DMS 273 treated with DMSO at 0.1 percent for 48 hours (cell line): ENCODE results near the gene AHDC1.
"Not testable (repeated sequence)": the region's sequence is repeated elsewhere in the genome, so short reads cannot be mapped to it uniquely, and the experiment has no call there.

Experiments used
- DNase-seq: peaks from one replicate; lab custom pipeline; 2025; lab: John Stamatoyannopoulos, UW

The AHDC1 gene

DNA sequence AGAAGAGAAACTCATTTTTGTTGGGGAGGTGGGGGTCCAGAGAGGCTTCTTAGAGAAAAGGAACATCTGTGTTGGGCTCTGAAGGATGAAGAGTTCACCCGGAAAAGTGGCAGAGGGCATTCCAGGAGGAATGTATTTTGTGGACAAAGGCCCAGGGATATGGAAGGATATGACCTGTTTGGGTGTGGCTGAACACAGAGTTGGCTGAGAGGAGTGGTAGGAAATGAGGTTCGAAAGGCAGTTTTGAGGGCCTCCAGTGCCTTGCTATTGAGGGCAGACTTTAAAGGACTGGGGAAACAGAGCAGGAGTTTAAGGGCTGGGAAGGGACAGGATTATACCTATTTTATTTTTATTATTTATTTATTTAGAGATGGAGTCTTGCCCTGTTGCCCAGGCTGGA, 86.6 kb downstream of the AHDC1 start:
- DNase-seq = no peak

DNA sequence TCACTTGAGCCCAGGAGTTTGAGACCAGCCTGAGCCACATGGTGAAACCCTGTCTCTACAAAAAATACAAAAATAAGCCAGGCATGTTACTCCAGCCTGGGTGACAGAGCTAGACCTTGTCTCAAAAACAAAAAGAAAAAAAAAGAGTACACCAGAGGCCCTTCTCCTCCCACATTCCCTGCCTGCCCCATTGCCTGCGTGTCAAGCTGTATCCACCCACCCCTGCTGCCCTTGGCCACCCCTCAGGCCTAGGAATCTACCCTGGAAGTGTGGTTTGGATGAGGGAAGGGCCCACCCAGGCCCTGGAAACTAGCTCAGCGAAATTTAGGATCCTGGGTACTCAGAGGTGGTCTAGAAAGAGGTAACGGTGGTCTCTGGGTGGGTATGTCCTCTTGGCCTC, 88.3 kb downstream of the AHDC1 start:
- no peak for DNase-seq

DNA sequence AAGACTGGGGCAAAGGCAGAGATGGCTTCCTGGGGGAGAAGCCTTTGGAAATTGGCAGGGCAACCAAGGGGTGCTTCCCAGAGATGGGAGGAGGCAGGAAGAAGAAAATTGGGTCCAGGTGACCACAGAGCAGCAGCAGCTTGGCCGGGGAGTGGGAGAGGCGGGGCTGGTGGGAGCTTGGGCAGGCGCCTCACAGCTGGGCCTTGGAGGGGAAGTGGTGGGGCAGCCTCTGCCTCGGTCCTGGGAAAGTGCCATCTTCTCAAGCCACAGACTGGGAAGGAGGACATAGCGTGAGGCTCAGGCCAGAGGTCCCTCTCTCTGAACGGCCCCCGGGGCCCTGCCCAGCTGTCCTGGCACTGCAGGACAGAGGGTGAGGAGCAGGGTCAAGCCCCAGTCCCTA, 90.0 kb downstream of the AHDC1 start:
- no peak for DNase-seq

DNA sequence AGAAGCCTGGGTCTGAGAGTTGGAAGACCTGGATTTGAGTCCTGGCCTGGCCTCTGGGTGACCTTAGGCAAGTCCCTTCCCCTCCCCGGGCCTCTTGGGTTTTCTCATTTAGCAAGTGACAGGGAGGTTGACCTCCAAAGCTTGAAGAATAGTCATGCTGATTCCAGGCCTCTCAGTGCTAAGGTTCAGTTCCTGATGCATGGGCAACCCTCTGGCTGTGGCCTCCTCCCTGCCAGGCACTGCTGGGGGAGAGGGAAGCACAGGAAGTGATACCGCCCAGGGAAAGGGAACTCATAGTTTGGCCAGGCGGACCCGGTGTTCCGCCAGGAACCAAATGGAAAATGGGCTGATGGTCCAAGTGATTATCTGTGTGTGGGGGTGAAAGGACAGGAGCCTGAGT, 90.4 kb downstream of the AHDC1 start:
- no peak for DNase-seq

DNA sequence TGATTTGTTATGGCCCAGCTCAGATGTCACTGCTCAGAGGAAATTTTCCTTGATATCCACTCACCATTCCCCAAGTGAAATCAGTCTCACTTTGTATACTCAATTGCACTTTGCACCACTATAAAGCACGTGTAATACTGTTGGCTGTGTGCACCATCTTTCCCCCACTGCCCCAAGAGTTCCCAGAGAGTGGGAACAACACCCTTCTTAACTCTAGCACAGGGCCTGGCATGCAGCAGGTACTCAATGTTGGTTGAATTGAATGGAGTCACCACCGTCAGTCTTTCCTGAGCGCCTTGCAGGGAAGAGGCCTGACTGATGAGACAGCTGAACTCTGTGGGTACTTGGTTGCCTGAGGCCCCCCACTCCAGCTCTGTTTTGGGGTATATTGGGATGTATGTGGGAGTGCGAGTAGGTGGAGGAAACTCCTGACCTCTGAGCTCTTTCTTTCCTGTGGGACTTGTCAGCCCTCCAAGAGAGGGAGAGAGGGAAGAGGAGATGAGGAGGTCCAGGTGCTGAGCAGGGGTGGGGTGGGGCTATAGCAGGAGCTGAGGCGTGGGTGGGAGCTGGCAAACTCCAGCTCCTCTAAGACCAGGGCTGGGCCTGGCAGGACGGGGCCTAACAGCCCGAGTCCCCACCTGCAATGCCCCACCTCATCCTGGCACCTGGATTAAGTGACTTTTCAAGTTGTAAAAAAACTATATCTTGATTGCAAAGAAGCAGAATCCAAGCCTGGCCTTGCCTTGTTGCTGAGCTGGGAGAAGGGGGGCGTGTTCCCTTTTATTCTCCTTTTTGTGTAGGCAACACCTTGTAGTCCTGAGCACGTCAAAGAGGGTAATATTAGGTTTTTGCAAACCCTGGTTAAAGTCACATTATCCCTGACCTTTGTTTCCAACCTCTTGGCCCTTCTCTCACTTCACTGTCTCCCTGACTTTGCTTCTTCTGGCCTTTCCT, 94.5 kb downstream of the AHDC1 start:
- DNase-seq = no peak

DNA sequence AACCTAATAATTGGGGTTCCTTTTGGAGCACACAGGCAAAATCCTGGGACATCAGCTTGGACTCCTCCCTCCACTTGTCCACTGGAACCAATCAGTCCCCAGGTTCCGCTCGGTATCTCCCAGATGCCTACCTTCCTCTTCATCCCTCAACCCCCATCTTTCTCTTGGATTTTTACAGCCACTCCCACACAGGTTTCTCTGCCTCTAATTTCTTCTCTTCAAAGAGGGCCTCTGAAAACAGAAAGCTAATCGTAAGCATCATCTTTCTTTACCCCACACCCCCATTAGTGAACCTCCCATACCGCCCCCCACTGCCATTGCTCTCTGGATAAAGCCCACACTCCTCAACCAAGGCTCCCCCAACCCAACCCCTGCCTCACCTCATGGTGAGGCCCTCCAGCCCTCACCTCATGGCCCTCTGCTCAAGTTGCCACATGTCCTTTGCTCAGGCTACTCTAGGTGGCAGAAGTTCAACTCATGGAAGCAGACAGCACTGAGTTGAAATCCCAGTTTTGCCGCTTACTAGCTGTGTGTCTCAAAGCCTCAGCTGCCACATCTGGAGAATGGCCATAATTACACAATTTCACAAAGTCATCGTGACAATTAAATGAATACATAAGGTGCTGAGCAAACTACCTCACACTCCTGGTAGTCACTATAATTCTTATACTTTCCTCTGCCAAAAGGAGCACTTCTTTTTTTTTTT, 95.8 kb downstream of the AHDC1 start:
- DNase-seq = no peak

DNA sequence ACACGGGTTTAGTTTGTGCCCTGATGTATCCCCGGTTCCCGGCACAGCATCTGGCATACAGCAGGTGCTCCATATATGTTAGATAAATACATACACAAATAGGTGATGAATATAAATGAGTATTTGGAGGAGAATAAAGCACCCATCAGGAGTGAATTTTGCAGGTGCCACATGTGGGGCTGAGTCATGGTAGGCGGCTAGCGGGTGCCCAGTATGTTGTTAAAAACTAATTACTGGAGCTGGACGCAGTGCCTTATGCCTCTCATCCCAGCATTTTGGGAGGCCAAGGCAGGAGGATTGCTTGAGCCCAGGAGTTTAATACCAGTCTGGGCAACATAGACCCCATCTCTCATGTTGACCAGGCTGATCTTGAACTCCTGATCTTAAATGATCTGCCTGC, 97.2 kb downstream of the AHDC1 start:
- no peak for DNase-seq

DNA sequence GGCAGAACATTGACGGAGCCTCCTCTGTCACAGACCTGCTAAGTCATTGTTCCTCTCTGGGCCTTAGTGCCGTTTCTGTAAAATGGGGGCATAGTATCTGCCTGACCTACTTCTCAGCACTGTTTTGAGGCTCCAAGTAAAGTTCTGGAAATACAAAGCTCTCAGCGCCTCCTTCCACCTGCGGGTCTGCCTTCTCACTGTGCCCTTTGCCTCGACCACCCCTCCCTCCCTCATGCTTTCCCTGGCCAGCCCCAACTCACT, 98.6 kb downstream of the AHDC1 start:
- no peak for DNase-seq

DNA sequence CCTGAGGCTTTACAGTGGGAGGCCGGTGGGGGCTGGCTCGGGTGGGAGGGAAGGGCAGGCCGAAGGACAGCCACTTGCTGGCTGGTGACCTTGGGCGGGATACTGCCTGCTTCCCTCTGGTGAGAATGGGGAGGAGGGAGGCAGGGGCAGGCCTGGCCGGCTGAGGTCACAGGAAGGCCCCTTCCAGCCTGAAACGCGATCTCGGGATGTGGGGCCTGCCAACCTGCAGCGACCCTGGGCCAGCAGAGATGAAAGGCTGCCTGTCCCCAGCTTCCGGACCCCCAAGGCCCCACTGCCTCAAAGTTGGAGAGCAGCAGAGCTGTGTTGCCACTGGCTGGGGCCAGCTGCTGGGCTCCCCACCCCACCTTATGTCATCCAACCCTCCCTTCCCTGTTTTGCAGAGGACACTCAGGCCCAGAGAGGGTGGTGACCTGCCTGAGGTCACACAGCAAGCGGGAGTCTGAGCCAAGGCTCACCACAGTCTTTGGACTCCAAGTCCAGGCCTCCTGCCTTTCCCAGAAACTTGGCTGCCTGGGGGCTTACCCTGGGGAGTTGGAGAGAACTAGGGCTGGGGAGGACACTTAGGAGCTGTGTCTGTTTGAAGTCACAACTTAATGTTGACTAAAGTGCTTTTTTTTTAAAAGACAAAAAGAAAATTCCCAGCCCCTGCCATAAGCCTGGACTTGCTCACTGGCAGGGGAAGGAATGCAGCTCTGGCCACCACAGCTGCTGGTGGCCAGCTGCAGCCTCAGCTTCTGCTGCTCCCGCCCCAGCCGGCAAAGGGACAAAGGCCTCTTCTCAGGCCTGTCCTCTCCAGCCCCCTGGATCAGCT, 99.1 kb downstream of the AHDC1 start:
- DNase-seq = no peak

DNA sequence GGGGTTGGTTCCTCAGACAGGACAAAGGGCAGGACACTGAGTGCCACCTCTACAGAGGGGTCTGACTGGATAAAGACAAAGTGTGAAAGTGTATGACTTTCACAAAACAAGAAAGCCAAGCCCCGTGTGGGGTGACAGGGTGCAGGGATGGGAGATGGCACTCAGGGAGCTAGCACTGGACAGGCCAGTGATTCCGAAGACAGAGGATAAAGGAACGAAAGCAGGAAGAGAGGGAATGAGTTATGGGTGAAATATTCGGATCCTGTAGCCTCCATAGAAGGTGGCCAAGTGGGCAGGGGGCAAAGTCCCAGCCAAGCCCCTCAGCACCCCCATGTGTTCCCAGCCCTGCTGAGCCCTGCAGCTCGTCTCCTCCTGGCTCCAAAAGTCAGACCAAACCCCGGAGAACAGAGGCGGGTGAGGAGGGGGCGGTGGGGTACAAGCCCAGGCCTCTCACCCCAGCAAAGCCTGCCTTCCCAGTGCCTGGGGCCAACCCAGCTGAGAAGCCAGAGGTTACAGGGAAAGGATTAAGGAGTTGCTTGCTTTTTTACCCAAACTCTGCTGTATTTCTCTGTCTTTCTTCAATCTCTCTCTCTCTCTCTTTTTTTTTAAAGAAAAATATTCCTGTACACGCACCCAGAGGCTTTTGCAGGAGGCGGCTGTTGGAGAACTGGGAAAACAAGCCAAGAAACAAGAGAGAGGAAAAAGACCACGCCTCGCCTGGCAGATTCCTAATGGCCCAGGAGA, 99.9 kb downstream of the AHDC1 start:
- no peak for DNase-seq

DNA sequence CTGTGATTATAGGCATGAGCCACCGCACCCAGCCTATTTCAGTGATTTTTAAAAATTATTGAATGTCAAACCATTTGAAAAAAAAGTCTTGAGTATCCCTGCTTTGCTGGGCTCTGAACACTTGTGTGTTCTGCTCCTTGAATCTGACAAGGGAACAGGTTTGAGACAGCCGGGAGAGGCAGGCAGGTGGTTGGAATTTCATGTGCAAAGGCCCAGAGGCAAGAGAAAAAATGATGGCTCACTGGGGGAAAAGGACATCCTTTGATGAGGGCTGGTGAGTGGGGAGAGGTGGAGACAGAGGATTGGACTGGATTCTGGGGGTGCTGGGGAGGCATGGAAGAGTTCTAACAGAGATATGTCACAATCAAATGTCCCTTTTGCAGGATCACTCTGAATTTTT, 100.9 kb downstream of the AHDC1 start:
- DNase-seq = no peak

DNA sequence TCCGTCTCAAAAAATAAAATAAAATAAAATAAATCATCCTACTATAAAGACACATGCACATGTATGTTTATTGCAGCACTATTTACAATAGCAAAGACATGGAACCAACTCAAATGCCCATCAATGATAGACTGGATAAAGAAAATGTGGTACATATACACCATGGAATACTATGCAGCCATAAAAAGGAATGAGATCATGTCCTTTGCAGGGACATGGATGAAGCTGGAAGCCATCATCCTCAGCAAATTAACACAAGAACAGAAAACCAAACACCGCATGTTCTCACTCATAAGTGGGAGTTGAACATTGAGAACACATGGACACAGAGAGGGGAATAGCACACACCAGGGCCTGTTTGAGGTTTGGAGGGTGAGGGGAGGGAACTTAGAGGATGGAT, 102.8 kb downstream of the AHDC1 start:
- DNase-seq = not testable (repeated sequence)

DNA sequence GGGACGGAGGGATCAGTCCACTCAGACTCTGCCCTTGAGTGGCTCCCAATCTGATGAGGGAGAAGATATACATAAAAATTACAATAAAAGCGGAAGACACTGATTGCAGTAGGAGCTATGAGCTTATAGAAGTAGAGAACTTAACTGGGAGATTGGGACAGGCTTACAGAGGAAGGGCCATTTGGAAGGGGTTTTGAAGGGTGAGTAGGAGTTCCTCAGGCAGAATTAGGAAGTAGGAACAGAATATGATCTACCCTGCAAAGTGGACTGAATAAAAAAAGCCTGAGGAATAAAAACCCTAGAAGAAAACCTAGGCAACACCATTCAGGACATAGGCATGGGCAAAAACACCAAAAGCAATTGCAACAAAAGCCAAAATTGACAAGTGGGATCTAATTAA, 104.8 kb downstream of the AHDC1 start:
- DNase-seq = no peak

DNA sequence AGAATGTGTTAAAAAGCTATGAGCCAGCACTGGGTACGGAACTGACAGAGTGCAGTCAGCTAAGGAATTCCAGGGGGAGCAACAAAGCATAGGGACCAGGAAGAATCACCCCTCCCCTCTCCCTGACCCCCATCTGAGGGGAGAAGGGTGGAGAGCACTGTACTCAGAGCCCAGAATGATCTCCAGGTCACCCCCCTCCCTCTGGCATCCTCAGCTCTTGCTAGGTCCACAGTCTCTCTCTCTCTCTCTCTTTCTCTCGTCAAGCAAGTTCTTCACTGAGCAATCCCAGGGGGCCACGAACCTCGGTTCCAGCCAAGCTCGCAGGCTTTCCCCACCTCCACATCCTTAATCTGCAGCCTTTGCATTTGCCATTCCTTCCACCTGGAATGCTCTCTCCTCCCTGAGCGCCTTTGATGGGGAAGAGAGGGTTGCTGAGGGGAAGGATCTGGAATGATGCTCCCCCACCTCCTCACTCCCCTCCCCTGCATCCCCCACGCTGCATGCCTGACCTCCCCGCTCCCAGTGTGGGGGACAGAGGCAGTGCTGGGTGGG, 107.3 kb downstream of the AHDC1 start:
- DNase-seq = no peak

DNA sequence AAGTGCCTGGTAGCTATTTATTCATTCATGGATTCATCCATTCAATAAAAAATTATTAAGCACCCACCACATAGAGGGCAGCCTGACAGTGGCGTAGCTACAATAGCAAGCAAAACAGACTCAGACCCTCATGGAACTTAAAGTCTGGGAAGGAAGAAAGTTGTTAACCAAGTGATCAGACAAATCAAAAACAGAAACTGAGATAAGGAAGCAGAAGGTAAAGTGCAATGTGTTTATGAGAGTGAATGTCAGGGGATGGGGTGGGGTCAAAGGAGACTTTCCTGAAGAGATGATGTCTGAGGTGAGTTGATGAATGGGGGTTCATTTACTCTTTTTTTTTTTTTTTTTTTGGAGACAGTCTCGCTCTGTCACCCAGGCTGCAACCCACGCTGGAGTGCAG, 111.1 kb downstream of the AHDC1 start:
- DNase-seq = no peak

DNA sequence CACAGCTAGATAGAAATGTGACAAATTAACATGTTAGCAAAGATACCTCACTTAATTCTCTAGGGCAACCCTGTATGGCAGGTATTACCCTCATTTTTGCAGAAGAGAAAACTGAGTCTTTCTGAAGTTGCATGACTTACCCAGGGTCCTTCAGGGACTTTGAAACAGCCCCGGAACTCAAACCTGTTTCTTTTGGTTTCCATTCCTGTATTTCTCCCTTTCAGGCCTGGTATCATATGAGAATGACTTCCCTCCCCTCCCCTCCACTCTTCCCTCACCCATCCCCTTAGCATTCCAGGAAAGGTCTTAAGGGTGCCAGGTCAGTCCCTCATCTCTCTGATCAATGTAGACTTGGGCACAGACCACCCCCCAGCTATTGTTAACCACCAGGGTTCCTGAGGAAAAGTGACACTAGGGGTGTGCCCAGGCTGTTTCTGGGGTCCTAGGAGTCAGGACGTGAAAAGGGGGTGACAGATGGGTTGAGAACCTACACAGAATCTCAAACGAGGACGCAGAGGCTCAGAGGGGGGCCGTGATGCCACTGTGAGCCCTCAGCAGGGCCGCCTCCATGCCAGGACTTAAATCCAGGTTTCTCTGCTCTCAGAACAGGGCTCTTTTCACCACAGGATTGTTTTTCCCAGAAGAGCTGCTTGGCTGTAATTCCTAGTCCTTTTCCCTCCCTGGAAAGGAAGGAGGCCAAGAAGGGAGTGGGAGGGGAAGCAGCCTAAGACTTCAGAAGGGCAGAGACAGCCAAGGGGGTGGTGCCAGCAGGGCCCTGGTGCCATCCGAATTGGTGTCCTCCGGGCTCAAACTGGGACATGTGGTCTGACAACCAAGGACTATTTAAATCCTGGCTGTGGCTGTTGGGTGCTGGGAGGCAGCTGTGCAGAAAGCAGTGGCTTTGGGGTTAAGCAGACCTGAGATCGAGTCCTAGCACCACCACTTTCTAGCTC, 111.9 kb downstream of the AHDC1 start:
- DNase-seq = peak; percentile 31

DNA sequence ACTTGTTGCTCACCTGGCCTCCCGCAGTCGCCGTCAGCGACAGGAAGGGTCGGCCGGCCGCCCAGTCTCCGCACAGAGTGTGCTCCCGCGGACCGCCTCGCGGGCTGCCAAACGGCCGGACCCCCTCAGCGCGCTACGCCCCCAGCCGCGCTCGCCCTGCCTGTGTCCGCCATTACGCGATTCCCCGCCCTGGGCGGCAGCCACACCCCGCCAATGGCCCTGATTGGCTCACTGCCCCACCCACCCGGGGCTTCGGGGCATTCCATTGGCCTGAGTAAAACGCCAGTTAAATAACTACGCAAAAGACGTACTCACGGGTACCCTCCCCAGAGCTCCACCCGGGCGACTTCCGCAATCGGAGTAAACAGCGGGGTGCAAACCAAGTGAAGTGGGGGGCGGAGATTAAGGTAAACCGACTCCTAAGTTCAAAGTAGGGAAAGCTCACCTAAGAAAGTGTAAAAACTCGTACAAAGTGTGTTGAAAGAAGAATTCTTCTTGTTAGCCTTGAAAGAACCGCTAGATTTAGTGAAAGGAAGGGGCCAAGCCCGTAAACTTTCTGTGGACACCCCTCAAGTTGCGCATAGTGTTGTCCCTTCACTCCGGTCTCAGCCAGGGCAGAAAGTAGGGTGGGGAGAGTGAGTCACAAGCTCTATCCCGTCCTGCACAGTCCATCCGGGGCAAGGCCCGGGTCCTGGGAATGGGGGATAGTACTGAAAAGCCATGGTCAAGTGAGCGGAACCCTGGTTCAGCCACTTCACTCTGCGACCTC, 113.8 kb downstream of the AHDC1 start, which contains the start of gene WASF2:
Gene WASF2 (minus strand): TSS at position 195 of the 769 bp plus-strand sequence. CDS start 61,277 bp downstream, outside the sequence.
- peak; percentile 93 for DNase-seq

DNA sequence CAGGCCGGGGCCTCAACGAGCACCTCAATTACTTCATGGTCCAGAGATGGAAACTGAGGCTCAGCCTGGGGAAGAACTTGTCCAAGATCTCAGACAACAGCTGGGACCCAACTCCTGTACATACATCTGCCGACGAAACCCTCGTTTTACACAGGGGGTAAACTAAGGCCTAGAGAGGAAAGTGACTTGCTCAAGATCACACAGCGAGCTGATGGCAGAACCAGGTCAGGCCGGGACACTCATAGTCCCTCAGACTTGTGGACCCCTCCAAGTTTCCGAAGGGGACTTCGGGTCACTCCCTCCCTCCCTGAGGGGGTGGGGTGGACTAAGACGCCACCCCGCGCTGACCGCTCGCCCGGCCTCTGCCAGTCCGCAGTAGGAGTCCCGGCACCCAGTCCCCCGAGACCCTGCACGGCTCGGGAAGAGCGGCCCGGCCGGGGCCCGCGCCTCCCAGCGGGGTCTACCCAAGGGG, 114.4 kb downstream of the AHDC1 start:
- no peak for DNase-seq
